Measurements from ENCODE around the gene TMEM255A.

Gene TMEM255A

GRCh38 chrX:120269373-120270035, 41.8 kb downstream of the TMEM255A start:
- Histone ChIP-seq H4K20me1 (ENCODE audit: low read depth, low read length) (no peaks in the 10 kb centered on the region), H3K36me3 (ENCODE audit: low read length) (no peaks in the 10 kb centered on the region), H3K9ac (ENCODE audit: low read length) (no peak overlapping the region), H3K79me2 (ENCODE audit: insufficient read depth, low read length) (no peaks in the 10 kb centered on the region), H3K9me2 (replicated peaks; ENCODE audit: insufficient read depth, low read length) (no peaks in the 10 kb centered on the region), H3K9me3 (ENCODE audit: insufficient read depth, low read length) (no peaks in the 10 kb centered on the region), H3K4me3 (ENCODE audit: insufficient read depth, low read length, poor library complexity, severe bottlenecking) (no peak overlapping the region), H3K4me2 (ENCODE audit: low read depth, low read length, poor library complexity, severe bottlenecking) (no peak overlapping the region), H2AFZ (ENCODE audit: low read depth, low read length, severe bottlenecking) (no peak overlapping the region), H3K27me3 (ENCODE audit: low read length) (no peaks in the 10 kb centered on the region), H3F3A (ENCODE audit: insufficient read depth) (no peaks in the 10 kb centered on the region), H3K27ac (ENCODE audit: low read depth, low read length) (no peak overlapping the region)
- TF ChIP-seq EZH2phosphoT487 (conservative IDR thresholded peaks at IDR 0.05; ENCODE audit: low read length), result no peak
- no peak for TF ChIP-seq CTCF (IDR thresholded peaks at IDR 0.05; ENCODE audit: insufficient read depth, low read length, poor library complexity, severe bottlenecking)

- H3K27me3 ChIP-seq (ENCODE audit: low read length), result no peaks in the 10 kb centered on the region
Observed at GRCh38 chrX:120264341-120264740, 46.9 kb downstream of the TMEM255A start.

GRCh38 chrX:120262859-120263708, 48.2 kb downstream of the TMEM255A start:
- H4K20me1 ChIP-seq (ENCODE audit: low read depth, low read length), result no peaks in the 10 kb centered on the region
- no peak overlapping the region for H3K4me2 ChIP-seq (ENCODE audit: low read depth, low read length, poor library complexity, severe bottlenecking)
- no peak overlapping the region for H3K4me3 ChIP-seq (ENCODE audit: insufficient read depth, low read length, poor library complexity, severe bottlenecking)
- H2AFZ ChIP-seq (ENCODE audit: low read depth, low read length, severe bottlenecking), result no peak overlapping the region
- TF ChIP-seq CTCF (IDR thresholded peaks at IDR 0.05; ENCODE audit: insufficient read depth, low read length, poor library complexity, severe bottlenecking) (no peak), EZH2phosphoT487 (conservative IDR thresholded peaks at IDR 0.05; ENCODE audit: low read length) (no peak)
- no peak overlapping the region for H3K27ac ChIP-seq (ENCODE audit: low read depth, low read length)
- H3F3A ChIP-seq (ENCODE audit: insufficient read depth), result no peaks in the 10 kb centered on the region
- no peaks in the 10 kb centered on the region for H3K27me3 ChIP-seq (ENCODE audit: low read length)
- no peaks in the 10 kb centered on the region for H3K36me3 ChIP-seq (ENCODE audit: low read length)
- H3K9me3 ChIP-seq (ENCODE audit: insufficient read depth, low read length), result no peaks in the 10 kb centered on the region
- no peak overlapping the region for H3K9ac ChIP-seq (ENCODE audit: low read length)
- H3K9me2 ChIP-seq (replicated peaks; ENCODE audit: insufficient read depth, low read length), result no peaks in the 10 kb centered on the region
- H3K79me2 ChIP-seq (ENCODE audit: insufficient read depth, low read length), result no peaks in the 10 kb centered on the region

More at GRCh38 chrX:120264341-120264740, 46.9 kb downstream of the TMEM255A start:
- H3K9me2 ChIP-seq (replicated peaks; ENCODE audit: insufficient read depth, low read length), result no peaks in the 10 kb centered on the region
- no peak overlapping the region for H3K4me2 ChIP-seq (ENCODE audit: low read depth, low read length, poor library complexity, severe bottlenecking)
- no peaks in the 10 kb centered on the region for H3K36me3 ChIP-seq (ENCODE audit: low read length)
- H3F3A ChIP-seq (ENCODE audit: insufficient read depth), result no peaks in the 10 kb centered on the region
- no peaks in the 10 kb centered on the region for H3K9me3 ChIP-seq (ENCODE audit: insufficient read depth, low read length)
- H3K79me2 ChIP-seq (ENCODE audit: insufficient read depth, low read length), result no peaks in the 10 kb centered on the region
- H4K20me1 ChIP-seq (ENCODE audit: low read depth, low read length), result no peaks in the 10 kb centered on the region
- no peak overlapping the region for H3K27ac ChIP-seq (ENCODE audit: low read depth, low read length)
- H3K4me3 ChIP-seq (ENCODE audit: insufficient read depth, low read length, poor library complexity, severe bottlenecking), result no peak overlapping the region
- no peak overlapping the region for H2AFZ ChIP-seq (ENCODE audit: low read depth, low read length, severe bottlenecking)
- TF ChIP-seq EZH2phosphoT487 (conservative IDR thresholded peaks at IDR 0.05; ENCODE audit: low read length) (no peak), CTCF (IDR thresholded peaks at IDR 0.05; ENCODE audit: insufficient read depth, low read length, poor library complexity, severe bottlenecking) (no peak)
- H3K9ac ChIP-seq (ENCODE audit: low read length), result no peak overlapping the region

Measured in SU-DHL-6 (cell line).